Measurements from ENCODE around the gene KIAA0319L.
A peak's percentile ranks its signal among the peaks of the same experiment; 100 is the strongest.
"Not testable (repeated sequence)": the region's sequence is repeated elsewhere in the genome, so short reads cannot be mapped to it uniquely, and the experiment has no call there.

KIAA0319L gene

GRCh38 chr1:35557118-35557610 is at the start of gene KIAA0319L:
KIAA0319L (minus strand) TSS chr1:35557403; CDS start chr1:35554491, 2,912 bp downstream.
- peak; percentile 75 for DNase-seq

- no peak for DNase-seq
Measured at GRCh38 chr1:35605867-35606182, 48.6 kb upstream of the KIAA0319L start.

- no peak for DNase-seq
Measured at GRCh38 chr1:35605071-35605866, 48.1 kb upstream of the KIAA0319L start.

- no peak for DNase-seq
Measured at GRCh38 chr1:35603941-35604340, 46.7 kb upstream of the KIAA0319L start.

GRCh38 chr1:35603468-35603867 is 46.3 kb upstream of the KIAA0319L start:
- no peak for DNase-seq

GRCh38 chr1:35600593-35600992 is 43.4 kb upstream of the KIAA0319L start:
- no peak for DNase-seq

- no peak for DNase-seq
Measured at GRCh38 chr1:35599411-35599810, 42.2 kb upstream of the KIAA0319L start.

GRCh38 chr1:35598895-35599294 is 41.7 kb upstream of the KIAA0319L start:
- no peak for DNase-seq

GRCh38 chr1:35597870-35598269 is 40.7 kb upstream of the KIAA0319L start:
- no peak for DNase-seq

- DNase-seq, result no peak
Measured at GRCh38 chr1:35595684-35596083, 38.5 kb upstream of the KIAA0319L start.

- no peak for DNase-seq
Measured at GRCh38 chr1:35594005-35594760, 37.0 kb upstream of the KIAA0319L start.

- DNase-seq, result no peak
Measured at GRCh38 chr1:35592991-35593769, 36.0 kb upstream of the KIAA0319L start.

GRCh38 chr1:35591211-35591610 is 34.0 kb upstream of the KIAA0319L start:
- DNase-seq, result no peak

- no peak for DNase-seq
Measured at GRCh38 chr1:35590476-35591040, 33.4 kb upstream of the KIAA0319L start.

GRCh38 chr1:35589516-35590427 is 32.6 kb upstream of the KIAA0319L start:
- DNase-seq, result no peak

- no peak for DNase-seq
Measured at GRCh38 chr1:35588197-35588910, 31.2 kb upstream of the KIAA0319L start.

- no peak for DNase-seq
Measured at GRCh38 chr1:35587736-35588135, 30.5 kb upstream of the KIAA0319L start.

- no peak for DNase-seq
Measured at GRCh38 chr1:35586808-35587207, 29.6 kb upstream of the KIAA0319L start.

GRCh38 chr1:35585805-35586204 is 28.6 kb upstream of the KIAA0319L start:
- not testable (repeated sequence) for DNase-seq

- no peak for DNase-seq
Measured at GRCh38 chr1:35585281-35585680, 28.1 kb upstream of the KIAA0319L start.

- DNase-seq, result not testable (repeated sequence)
Measured at GRCh38 chr1:35581621-35582020, 24.4 kb upstream of the KIAA0319L start.
